Activated CD4-positive, alpha-beta T cell treated with anti-CD3 and anti-CD28 coated beads, Interleukin-2, amount 50 U/mL, for 48 hours (primary cell): ENCODE results near the gene NEK11.

Source experiments
- DNase-seq, 2 experiments: peaks; one replicate each; pipeline ENCODE4 v3.0.0-alpha.2; 2020

Gene NEK11

DNA sequence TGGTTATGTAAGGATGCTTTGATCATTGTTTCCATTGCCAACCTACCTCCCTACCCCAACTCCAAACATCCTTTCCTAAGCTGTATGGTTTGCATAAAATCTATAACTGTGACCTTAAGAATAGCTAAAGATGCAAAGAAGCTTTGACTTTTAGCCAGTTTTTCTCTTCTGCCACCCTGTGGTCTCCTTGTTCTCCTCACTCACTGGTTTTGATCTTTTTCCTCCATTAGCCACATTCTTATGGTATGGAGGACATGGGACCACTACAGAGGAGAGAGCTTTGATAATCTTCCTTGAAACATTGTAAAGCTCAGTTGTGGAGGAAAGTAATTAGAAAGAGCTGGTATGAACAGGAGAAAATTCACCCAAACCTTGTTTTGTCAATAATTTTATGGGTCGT lies 115.9 kb downstream of the NEK11 start:
- no peak for DNase-seq

- no peak for DNase-seq
These were observed 117.1 kb downstream of the NEK11 start for GRCh38 chr3:131143802-131144201.

GRCh38 chr3:131147534-131147933 lies 120.9 kb downstream of the NEK11 start:
- no peak for DNase-seq

DNA sequence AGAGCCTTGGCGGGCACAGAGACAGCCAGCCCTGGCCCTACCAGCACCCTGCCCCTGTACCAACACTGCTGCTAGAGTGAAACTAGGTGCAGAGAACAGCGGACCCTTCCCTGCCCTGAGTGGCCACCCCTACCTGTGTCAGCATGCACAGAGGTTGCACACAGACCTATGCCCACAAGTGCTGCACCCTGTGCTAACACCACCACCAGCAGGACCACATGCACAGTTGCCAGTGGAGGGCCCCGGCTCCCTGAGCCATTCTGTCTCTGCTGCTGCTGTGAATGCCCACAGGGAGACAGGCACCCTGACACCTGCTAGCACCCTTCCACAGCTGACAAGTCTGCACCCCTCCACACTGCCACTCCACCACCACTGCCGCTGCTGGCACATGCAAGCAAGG lies 131.8 kb downstream of the NEK11 start:
- DNase-seq = no peak

- DNase-seq = no peak
These were observed 135.8 kb downstream of the NEK11 start for GRCh38 chr3:131162516-131162915.

- DNase-seq = no peak
These were observed 141.2 kb downstream of the NEK11 start for GRCh38 chr3:131167867-131168266.

DNA sequence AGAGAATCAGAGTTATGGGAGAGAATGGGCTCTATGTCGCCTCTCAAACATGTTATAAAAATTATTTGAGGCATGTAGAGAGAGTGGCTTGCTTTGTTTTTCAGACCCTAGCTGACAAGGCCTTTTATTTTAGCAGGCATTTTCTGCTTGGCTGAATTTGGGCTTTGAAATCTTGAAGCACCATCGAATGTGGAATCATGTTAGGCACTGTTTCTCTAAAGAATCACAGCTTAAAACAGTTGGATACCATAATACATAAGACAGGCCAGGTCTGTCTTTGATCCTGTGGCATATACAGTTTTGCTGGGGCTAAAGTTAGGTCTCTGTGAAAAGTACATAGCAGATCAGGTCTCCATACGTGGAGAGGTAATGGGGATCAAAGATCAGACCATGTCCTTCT lies 142.7 kb downstream of the NEK11 start:
- DNase-seq = no peak

- DNase-seq = no peak
These were observed 146.0 kb downstream of the NEK11 start for GRCh38 chr3:131172502-131173200.

DNA sequence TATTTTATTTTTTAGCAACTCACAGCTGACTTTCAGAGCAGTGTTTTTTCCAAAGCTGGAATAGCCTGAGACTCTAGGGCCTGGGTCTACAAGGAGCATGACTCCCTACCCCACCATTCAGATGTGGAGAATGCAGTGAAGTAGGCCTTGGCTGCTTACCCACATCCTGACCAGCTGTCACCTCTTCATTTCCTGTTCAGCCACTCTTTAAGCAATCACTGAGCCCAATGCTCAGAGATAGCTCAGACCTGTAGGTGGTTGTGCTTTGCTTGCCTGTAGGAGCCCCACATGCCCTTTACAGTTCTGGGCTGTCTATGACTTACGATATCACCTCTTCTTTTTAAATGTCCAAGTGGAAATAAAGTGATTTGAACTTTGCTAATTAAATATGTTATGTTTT lies 148.1 kb downstream of the NEK11 start:
- DNase-seq = peak; percentile 0 to 5

GRCh38 chr3:131178710-131179375 lies 152.2 kb downstream of the NEK11 start:
- no peak for DNase-seq

GRCh38 chr3:131192701-131193100 lies 166.0 kb downstream of the NEK11 start:
- no peak for DNase-seq

DNA sequence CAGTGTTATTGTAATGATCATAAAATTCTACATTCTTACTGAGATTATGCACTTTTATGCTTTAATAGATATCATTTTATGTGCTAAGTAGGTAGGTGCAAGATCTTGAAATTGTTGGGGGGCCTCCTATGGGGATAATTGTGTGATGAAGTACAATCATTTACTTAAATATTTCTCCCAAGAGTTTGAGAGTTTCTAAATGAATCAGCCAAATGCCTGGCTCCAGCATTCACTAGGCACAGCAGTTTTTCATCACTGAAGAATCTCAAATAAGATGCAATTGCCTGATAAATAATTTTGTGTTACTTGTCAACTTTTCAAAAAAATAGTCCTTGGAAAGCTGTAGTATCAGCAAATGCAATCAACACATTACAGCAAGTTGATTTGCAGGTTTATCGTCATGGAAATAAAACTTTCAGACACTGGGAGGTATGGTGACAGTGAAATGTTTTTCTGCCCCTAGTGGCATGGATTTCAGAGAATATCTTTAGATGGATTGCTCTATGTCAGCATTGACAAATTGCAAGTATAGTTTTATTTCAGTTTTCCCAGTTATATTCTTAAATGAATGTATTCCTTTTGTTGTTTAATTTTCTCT lies 167.1 kb downstream of the NEK11 start:
- no peak for DNase-seq

- no peak for DNase-seq
These were observed 168.1 kb downstream of the NEK11 start for GRCh38 chr3:131194816-131195215.

- no peak for DNase-seq
These were observed 174.0 kb downstream of the NEK11 start for GRCh38 chr3:131200636-131201199.

DNA sequence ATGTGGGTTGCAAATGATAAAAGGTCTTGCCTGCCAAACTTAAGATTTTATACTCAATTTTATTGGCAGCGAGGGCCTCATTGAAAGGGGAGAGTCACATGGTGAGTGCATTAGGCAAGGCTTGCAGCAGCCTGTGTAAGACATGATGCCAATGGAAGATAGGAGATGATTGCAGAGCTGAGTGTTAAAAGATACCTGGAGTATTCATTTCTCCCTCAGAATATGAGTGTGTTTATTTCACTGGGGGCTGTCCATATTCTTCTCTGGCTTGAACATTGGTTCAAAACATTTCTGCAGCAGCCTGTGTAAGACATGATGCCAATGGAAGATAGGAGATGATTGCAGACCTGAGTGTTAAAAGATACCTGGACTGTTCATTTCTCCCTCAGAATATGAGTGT lies 189.7 kb downstream of the NEK11 start:
- DNase-seq = no peak

DNA sequence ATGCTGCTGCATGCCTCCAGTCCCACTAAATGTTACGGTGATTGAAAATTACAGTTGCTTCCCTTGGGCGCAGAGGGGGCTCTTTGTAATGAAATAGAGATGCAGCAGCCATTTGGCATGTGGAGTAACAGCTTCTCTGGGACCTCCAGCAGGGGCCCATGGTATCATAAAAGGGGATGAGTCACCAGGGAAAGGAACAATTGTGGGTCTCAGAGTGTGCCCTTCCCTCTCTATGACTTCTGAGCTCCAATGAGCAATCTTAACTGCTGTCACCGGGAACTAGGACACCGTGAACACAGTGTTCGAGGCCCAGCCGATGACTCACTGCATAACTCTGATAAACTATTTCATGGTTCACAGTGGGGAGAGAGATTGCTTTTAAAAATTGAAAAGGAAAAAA lies 190.1 kb downstream of the NEK11 start:
- DNase-seq = no peak

DNA sequence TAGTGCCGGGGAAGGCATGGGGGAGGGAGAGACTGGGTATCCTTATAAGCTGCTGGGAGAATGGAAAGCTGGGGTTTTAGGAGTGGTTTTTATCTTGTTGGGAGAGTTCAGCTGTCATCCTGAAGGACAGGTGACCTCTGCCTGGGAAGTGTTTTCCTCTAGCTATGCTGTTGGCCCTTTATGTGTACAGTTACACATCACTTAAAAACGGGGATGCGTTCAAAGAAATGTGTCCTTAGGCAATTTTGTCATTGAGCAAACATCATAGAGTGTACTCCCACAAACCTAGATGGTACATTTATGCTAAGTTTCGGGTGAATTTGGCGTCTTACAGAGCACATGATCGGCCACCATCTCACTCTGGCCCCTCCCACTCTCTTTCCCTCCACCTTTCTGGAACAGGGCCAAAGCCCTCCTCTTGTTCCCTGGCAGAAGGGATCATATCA lies 190.6 kb downstream of the NEK11 start:
- no peak for DNase-seq

- no peak for DNase-seq
These were observed 191.5 kb downstream of the NEK11 start for GRCh38 chr3:131218196-131218595.

- DNase-seq = no peak
These were observed 195.1 kb downstream of the NEK11 start for GRCh38 chr3:131221731-131222130.

GRCh38 chr3:131222599-131222998 lies 195.9 kb downstream of the NEK11 start:
- DNase-seq = no peak

DNA sequence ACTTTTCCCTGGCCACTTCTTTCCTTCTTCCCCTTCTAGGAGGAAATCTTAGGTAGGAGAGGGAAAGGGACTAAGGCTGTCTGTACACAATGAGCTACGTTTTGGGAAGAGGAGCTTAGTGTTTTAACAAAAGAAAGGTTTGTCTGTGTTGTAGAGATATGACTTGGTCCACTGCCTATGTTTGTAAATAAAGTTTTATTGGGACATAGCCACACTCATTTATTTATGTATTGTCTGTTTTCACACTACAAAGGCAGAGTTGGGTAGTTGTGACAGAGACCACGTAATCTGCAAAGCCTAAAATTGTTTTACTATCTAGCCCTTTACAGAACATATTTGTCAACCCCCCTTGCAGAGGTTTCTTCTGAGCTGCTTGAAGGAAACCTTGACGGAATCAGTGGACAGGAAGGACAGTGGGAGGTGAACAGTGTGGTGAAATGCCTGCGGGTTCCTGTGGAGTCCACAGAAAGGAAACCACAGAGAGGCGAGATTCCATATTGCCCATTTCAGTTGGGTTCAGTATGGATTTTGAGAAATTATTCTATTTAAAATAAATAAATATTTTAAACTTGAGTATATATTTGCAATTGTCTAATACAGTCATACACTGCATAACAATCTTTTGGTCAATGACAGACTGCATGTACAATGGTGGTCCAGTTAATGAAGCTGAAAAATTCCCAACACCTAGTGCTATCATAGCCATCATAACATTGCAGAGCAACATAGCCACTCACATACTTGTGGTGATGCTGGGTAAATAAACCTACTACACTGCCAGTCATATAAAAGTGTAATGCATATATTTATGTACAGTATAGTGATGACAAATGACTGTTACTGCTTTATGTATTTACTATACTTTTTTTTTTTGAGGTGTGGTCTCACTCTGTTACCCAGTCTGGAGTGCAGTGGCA lies 197.0 kb downstream of the NEK11 start:
- DNase-seq = no peak

DNA sequence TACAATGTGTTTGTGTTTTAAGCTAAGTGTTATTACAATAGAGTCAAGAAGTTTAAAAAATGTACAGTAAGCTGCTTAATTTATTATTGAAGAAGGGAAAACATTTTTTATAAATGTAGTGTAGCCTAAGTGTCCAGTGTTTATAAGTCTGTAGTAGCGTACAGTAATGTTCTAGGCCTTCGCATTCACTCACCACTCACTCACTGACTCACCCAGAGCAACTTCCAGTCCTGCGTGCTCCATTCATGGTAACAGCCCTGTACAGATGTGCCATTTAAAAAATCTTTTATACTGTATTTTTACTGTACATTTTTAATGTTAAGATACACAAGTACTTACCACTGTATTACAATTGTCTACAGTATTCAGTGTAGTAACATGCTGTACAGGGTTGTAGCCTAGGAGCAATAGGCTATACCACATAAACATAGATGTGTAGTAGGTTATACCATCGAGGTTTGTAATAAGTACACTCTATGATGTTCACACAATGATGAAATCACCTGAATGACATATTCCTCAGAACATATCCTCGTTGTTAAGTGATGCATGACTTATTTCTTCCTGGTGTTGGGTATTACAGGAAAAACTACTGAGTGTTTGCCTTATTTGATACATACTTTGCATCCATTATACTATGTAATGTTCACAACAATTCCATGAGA lies 198.3 kb downstream of the NEK11 start:
- no peak for DNase-seq
